OCI-LY1 (cell line): ENCODE measurements around the gene KCNIP4.

ENCODE experiments used
- CTCF ChIP-seq: fragments of 200-600 bp; sonication (generic), shearing (Covaris generic); IDR thresholded peaks from 2 replicates; pipeline ENCODE4 v1.5.1; 2017; ENCODE audit warnings: mild to moderate bottlenecking, antibody characterized with exemption, low read length, moderate library complexity, mixed read lengths
- EZH2 ChIP-seq: fragments of 200-600 bp; sonication (generic), shearing (Covaris generic); IDR thresholded peaks from 2 replicates; pipeline ENCODE4 v1.8.0; 2017; ENCODE audit warnings: borderline replicate concordance, mixed run types, mild to moderate bottlenecking, antibody characterized with exemption, low read length, moderate library complexity, mixed read lengths

- TF ChIP-seq CTCF (no peak), EZH2 (no peak)
Observed at GRCh38 chr4:20840648-20841190, 1107.9 kb downstream of the KCNIP4 start.
